ENCODE measurements around the gene PALMD. TPM values are rescaled to one million over a fixed set of nuclear protein-coding genes. Genes with fewer than 3 reads are reported as not detected.

Gene PALMD
- polyA plus RNA-seq, 1 of the 3 experiments (the other 2 are of a cell fraction) = 1.8 TPM

DNA sequence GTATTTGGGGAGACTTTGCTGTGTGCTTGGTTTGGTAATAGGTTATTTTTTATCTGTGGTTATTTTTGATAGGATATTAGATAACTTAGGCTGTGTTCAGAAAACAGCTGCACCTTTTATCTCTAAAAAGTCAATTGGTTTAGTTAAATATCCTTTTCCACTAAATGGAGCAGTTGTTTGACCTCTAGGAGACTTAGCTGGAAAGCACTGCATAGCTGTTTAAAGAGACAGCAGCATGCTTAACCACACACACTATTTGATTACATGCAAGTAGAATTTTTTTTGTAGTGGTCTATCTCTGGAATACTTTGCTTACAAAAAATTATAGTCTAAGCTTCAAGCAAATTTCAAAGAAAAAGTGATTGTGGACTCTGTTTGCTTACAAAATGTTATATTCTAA lies 6.5 kb upstream of the PALMD start:
- Histone ChIP-seq H4K20me1 (ENCODE audit: insufficient read depth) (no peaks in the 10 kb centered on the region), H3F3A (replicated peaks; ENCODE audit: insufficient read depth) (no peaks in the 10 kb centered on the region), H3K4me1 (ENCODE audit: control insufficient read depth in 1 of 2, insufficient read depth in 2 of 2, low read depth in 1 of 2, low read length in 1 of 2) (peaks cover 0 to under 1% of the 10 kb centered on the region in 2 experiments; a peak in 1 of 4 replicates), H3K4me3 (ENCODE audit: low read depth in 2 of 2, low read length in 1 of 2) (no peak overlapping the region), H3K27ac (ENCODE audit: low read depth in 2 of 2, low read length in 1 of 2) (no peak overlapping the region), H3K4me2 (no peak overlapping the region), H3K9ac (no peak overlapping the region), H3K9me2 (no peaks in the 10 kb centered on the region), H2AFZ (ENCODE audit: low read depth) (no peak overlapping the region), H3K27me3 (ENCODE audit: insufficient read depth) (no peaks in the 10 kb centered on the region), H3K79me2 (ENCODE audit: insufficient read depth) (no peaks in the 10 kb centered on the region), H3K36me3 (replicated peaks in 1 of 2; ENCODE audit: control insufficient read depth in 1 of 2, insufficient read depth in 2 of 2, low read length in 1 of 2) (no peaks in the 10 kb centered on the region), H3K9me3 (no peaks in the 10 kb centered on the region)
- no peak for DNase-seq
- ChIA-PET POLR2A (no interaction called here), CTCF (interaction anchor here (0.7 to 1.0 kb wide), 3 partner anchors 8 to 643 kb away, joined by 3 read pairs; no protein-coding TSS in a partner anchor)
- TF ChIP-seq YY1 (IDR thresholded peaks at IDR 0.05; ENCODE audit: low read depth) = no peak
- TF ChIP-seq, protein P1, sequence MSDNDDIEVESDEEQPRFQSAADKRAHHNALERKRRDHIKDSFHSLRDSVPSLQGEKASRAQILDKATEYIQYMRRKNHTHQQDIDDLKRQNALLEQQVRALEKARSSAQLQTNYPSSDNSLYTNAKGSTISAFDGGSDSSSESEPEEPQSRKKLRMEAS (IDR thresholded peaks at IDR 0.05; ENCODE audit: low read depth) = no peak
- no peak for TF ChIP-seq POLR2AphosphoS5 (IDR thresholded peaks at IDR 0.05; ENCODE audit: low read depth, low read length)
- no peak for TF ChIP-seq RFX5 (IDR thresholded peaks at IDR 0.05; ENCODE audit: low read length)
- no peak for TF ChIP-seq CHD2 (IDR thresholded peaks at IDR 0.05; ENCODE audit: low read length, partially characterized antibody)

GRCh38 chr1:99639945-99640344 lies 6.0 kb upstream of the PALMD start:
- H3K9me3 ChIP-seq = no peaks in the 10 kb centered on the region
- H3K36me3 ChIP-seq (replicated peaks in 1 of 2; ENCODE audit: control insufficient read depth in 1 of 2, insufficient read depth in 2 of 2, low read length in 1 of 2) = no peaks in the 10 kb centered on the region
- no peaks in the 10 kb centered on the region for H3K27me3 ChIP-seq (ENCODE audit: insufficient read depth)
- no peak for DNase-seq
- H3K9me2 ChIP-seq = no peaks in the 10 kb centered on the region
- no peaks in the 10 kb centered on the region for H3K79me2 ChIP-seq (ENCODE audit: insufficient read depth)
- ChIA-PET POLR2A (no interaction called here), CTCF (interaction anchor here (0.7 to 0.9 kb wide), 2 partner anchors 8 to 643 kb away, joined by 3 read pairs; no protein-coding TSS in a partner anchor)
- no peaks in the 10 kb centered on the region for H4K20me1 ChIP-seq (ENCODE audit: insufficient read depth)
- H2AFZ ChIP-seq (ENCODE audit: low read depth) = no peak overlapping the region
- no peak overlapping the region for H3K9ac ChIP-seq
- peaks cover 0 to 3% of the 10 kb centered on the region in 2 experiments; a peak in 2 of 4 replicates for H3K4me1 ChIP-seq (ENCODE audit: control insufficient read depth in 1 of 2, insufficient read depth in 2 of 2, low read depth in 1 of 2, low read length in 1 of 2)
- no peak overlapping the region for H3K4me3 ChIP-seq (ENCODE audit: low read depth in 2 of 2, low read length in 1 of 2)
- H3F3A ChIP-seq (replicated peaks; ENCODE audit: insufficient read depth) = peaks cover 3% of the 10 kb centered on the region
- H3K27ac ChIP-seq (ENCODE audit: low read depth in 2 of 2, low read length in 1 of 2) = no peak overlapping the region
- no peak for TF ChIP-seq FOSL2 (IDR thresholded peaks at IDR 0.05; ENCODE audit: borderline replicate concordance, low read depth)
- no peak for TF ChIP-seq YY1 (IDR thresholded peaks at IDR 0.05; ENCODE audit: low read depth)
- no peak for TF ChIP-seq GABPA (IDR thresholded peaks at IDR 0.05; ENCODE audit: low read depth)
- no peak overlapping the region for H3K4me2 ChIP-seq

DNA sequence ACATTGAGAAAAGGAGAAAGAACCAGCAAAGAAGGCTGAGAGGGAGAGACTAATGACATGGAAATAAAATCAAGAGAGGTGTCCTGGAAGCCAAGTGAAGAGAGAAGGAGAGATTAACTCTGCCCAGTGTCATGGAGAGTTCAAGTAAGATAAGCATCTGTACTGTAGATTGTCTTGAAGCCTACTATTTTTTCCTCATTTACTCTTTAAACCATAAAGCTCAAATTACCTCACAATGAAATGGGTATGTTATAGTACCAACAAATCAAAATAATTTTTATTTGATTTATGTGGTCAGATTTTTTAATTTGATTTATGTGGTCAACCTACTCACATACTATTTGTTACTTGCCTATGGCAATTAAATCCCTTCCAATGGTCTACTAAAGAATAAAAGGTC lies 5.2 kb upstream of the PALMD start:
- H3F3A ChIP-seq (replicated peaks; ENCODE audit: insufficient read depth) = peaks cover 6% of the 10 kb centered on the region
- ChIA-PET CTCF (no interaction called here), POLR2A (no interaction called here)
- H3K36me3 ChIP-seq (replicated peaks in 1 of 2; ENCODE audit: control insufficient read depth in 1 of 2, insufficient read depth in 2 of 2, low read length in 1 of 2) = no peaks in the 10 kb centered on the region
- H3K9me2 ChIP-seq = no peaks in the 10 kb centered on the region
- H3K79me2 ChIP-seq (ENCODE audit: insufficient read depth) = 0 out of 2 replicates have a peak, but pooled peaks cover under 1% of the 10 kb centered on the region
- H2AFZ ChIP-seq (ENCODE audit: low read depth) = no peak overlapping the region
- H3K9me3 ChIP-seq = no peaks in the 10 kb centered on the region
- H4K20me1 ChIP-seq (ENCODE audit: insufficient read depth) = no peaks in the 10 kb centered on the region
- no peak for DNase-seq
- no peak overlapping the region for H3K9ac ChIP-seq
- H3K27ac ChIP-seq (ENCODE audit: low read depth in 2 of 2, low read length in 1 of 2) = no peak overlapping the region
- peaks cover 0 to 9% of the 10 kb centered on the region in 2 experiments; a peak in 3 of 4 replicates for H3K4me1 ChIP-seq (ENCODE audit: control insufficient read depth in 1 of 2, insufficient read depth in 2 of 2, low read depth in 1 of 2, low read length in 1 of 2)
- TF ChIP-seq NFIC (IDR thresholded peaks at IDR 0.05; ENCODE audit: borderline replicate concordance) = no peak
- TF ChIP-seq RFX5 (IDR thresholded peaks at IDR 0.05; ENCODE audit: low read length) = no peak
- TF ChIP-seq PBX3 (IDR thresholded peaks at IDR 0.05) = no peak
- TF ChIP-seq EZH2phosphoT487 (IDR thresholded peaks at IDR 0.05; ENCODE audit: borderline replicate concordance, low read depth) = no peak
- H3K4me3 ChIP-seq (ENCODE audit: low read depth in 2 of 2, low read length in 1 of 2) = no peak overlapping the region
- no peaks in the 10 kb centered on the region for H3K27me3 ChIP-seq (ENCODE audit: insufficient read depth)
- no peak overlapping the region for H3K4me2 ChIP-seq
